ENCODE data around the gene SLC1A1.
"Not testable (repeated sequence)": the region's sequence is repeated elsewhere in the genome, so short reads cannot be mapped to it uniquely, and the experiment has no call there.

SLC1A1 gene

DNA sequence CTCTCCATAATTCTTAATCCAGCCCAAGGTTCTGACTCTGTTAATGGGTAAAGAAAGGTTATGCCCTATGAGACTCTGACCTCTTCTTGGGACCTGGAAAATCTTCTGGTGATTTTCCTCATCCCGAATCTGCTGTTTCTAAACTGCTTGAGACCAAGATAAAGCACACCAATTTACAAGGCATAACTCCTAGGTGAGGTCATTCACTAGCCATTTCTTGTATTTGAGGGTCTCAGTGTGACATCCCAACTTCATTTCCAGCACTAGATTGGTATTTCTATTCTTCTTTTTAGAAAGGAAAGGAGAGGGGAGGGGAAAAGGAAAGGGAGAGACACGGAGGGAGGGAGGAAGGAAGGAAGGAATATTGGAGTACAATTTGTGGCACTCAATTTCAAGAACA lies 51.6 kb downstream of the SLC1A1 start:
- DNase-seq (ENCODE audit: low spot score): no peak

DNA sequence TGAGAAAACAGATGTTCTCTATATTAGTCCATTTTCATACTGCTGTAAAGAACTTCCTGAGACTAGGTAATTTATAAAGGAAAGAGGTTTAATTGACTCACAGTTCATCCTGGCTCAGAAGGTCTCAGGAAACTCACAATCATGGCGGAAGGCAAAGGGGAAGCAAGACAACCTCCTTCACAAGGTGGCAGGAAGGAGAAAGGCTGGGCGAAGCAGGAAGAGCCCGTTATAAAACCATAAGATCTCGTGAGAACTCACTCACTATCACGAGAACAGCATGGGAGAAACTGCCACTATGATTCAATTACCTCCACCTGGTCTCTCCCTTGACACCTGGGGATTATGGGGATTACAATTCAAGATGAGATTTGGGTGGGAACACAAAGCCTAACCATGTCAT lies 54.4 kb downstream of the SLC1A1 start:
- DNase-seq (ENCODE audit: low spot score): not testable (repeated sequence)

DNA sequence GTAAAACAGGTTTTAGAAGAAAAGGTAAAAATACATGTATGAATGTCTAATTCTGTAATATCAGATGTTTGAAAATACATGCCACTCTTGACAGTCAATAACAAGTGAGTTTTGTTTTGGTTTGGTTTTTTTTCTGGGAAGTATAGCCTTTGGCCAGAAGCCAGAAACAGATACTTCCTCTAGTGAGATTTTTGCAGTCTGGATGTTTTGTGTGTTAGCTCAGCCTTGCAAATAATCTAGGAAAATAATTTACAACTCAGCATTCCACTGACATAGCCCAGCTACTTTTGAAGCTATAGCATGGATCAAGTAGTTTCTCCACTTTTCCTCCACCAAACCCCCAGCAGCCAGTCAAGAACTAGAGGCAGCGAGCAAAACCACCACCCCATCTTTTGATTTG lies 56.7 kb downstream of the SLC1A1 start:
- no peak for DNase-seq (ENCODE audit: low spot score)

DNA sequence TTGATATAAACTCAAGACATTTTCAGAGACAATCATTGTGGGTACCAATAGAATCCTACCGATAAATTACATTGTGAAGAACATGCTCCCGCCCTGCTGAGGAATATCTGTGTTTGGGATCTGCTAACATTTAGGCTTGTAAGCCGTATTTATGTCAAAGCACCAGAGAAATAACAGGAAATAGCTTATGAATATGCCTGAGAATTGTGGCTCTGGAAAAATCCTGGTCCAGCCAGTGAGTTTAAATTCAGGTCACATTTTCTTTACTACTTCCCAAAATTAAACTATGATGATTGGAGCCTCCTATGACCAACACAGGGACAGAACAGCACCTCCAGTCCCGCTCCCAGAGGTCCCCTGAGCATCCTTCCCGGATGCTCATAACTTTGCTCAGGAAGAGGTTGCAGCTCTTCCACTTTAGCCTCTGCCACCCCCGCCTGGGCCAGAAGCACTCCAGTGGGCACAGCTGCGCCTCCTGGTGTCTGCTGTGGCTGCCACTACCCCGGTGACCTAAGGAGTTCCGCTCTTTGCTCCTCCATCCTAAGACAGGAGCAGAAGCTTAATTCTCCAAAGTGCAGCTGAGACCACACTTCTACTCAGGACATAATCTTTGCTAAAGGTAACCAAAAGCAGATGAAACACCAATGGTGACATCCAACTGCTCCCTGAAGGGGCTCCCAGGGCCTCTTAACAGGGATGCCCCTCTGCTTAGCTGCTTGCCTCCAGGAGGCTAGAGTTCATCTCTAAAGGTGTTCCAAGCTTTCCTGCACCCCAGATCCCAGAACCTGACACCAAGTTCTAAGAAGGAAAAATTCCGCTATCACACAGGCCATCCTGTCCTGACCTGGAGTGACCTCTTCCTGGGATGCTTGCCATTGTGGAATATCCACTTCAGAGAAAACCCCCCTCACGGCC lies 58.8 kb downstream of the SLC1A1 start:
- DNase-seq (ENCODE audit: low spot score): peak; percentile 69

DNA sequence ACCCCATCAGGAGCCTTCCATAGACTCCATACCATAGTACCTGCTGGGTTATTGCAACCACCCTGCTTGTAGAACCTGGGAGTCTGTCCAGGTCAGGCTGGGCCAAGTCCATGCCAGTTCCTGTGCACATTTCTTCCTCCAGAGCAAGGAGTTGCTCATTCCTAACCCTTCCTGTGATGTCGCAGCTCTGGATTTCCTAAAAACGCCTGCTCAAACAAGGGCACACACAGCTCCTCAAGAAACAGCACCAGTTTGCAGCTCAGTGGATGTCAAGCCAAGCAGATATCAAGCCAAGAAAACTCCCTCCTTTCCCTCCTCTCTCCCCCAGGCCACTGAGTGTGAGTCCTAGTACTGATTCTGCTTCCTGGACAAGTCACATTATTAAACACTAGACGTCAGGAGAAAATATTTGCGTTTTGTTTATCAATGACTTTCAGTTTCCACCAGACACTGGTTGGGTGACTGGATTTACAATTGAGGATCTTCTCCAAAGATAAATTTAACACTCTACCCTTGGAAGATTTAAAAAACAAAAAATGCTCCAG lies 59.6 kb downstream of the SLC1A1 start:
- DNase-seq (ENCODE audit: low spot score): no peak

DNA sequence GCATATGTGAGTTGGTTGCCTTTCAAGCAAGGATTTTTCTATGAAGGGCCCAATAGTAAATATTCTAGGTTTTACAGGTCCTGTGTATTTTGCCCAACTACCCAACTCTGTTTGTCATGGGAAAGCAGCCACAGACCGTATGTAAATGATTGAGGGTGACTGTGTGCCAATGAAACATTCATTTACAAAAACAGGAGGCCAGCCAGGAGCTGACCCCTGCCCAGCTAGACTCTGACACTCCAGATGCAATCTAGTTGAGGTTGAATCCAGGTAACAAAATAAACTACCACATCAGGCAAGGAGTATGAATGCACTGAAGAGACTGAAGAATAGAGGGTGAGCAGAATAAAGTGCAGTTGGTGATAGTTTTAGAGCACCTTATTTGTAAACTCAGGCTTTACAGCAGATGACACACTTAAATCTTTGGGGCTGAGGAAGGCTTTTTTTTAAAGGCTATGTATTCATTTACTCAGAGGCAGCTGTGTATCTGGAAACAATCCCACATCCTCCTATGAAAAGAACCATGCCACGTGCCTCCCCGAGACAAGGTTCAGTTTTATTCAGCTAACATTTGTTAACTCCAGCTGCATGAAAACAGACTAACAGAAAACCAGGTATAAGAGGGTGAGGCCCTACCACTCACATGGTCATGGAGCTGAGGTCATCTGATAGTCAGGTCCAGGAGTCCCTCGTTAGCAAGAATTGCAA lies 60.7 kb downstream of the SLC1A1 start:
- no peak for DNase-seq (ENCODE audit: low spot score)

DNA sequence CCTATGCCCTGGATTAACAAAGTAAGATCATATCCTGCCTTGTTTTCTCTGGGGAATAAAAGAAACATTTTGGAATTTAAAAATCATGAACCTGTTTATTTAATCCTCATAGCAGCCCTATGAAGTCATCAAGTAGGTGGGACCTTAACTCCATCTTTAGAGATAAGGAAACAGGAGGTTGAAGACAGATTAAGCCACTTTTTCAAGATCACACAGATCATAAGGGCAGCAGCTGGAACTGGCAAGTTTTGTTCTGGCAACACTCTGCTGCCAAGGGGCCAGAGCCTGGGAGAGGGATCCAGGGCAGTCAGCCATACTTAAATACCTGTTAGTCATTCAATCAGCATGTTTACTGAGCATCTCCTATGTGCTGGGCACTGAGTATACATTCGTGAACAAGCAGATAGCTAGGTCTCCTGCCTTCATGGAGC lies 63.7 kb downstream of the SLC1A1 start:
- DNase-seq (ENCODE audit: low spot score): no peak

DNA sequence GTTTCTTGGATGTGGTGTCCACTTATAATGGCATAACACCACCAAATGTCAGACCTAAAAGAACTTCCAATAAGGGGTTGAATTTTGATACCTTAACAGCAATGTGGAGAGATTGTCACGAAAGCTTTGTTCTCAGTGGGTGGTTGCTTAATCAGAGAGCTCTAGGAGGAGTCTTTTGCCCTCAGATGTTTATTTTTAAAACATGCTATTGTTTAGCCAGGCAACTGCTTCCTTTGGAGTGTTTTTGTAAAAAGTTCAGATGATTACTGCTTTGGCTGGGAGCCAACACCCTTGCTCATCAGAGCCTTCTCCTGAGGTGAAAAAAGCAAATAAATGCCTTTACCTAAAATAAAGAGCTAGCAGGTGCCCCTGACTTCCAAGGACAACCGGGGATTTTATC lies 65.0 kb downstream of the SLC1A1 start:
- DNase-seq (ENCODE audit: low spot score): no peak

DNA sequence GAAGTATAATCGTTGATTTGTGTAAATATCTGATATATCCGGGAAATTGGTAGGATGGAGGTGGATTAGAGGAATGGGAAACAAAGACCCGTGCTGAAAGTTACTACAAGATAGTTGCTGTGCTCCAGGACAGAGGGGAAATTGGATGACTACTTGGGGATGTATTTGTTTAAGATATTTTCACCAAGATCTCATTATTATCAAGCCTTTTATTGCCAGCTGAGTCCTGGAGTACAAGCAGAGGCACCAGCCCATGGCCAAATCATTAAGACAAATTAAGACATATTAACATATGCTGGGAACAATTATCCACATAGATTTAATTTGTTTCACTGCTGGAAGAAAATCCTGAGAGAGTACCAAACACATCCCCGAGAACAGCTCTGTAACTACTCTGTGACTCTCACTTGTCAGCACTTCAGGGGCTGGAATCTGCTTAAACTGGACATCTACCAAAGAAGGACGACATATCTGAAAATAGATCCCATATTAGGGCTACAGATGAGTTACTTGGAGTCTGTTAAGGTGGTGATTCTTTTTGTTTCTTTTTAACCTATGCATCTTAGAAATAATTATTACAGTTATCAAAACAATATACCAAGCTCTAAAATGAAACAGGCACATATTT lies 68.2 kb downstream of the SLC1A1 start:
- no peak for DNase-seq (ENCODE audit: low spot score)

DNA sequence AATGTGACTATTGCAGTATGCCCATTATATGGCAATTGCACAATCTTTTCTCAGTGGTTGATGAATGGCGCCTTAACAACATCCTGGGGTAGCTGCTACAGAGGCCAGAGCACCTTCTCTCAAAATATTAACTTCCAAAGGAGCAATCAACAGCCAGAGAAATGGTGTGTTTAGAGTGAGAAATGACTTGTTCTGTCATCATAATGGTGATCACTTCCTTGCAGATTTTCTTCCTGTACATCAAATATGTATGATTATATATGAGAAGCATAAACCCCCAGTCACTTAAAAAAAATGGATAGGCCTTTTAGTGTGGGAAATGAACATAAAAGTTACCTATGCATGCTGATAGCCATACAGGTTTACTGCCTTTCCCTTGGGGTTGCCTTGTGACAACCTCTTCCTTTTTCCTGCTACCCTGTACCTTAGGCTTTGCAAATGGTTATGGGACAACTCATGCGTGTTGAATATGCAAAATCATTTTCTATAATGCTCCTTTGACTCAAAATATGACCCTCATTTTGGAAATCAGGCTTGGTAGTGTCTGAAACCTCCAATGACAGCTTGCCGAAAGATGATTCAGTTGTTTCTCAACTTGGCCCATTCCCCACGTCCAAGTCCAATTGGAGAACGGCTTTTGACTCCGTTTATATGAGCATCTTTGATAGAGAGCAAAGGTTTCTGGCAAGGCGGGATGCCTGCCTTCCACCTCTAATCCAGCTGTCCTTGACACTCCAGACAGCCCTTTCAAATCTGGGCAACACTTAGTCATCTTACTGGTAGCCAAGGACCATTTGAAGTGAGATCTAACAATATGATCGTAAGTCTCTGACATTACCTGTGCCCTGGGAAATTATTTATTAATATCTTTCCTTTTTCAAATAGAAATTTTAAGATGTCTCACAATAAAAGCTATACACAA lies 69.3 kb downstream of the SLC1A1 start:
- DNase-seq (ENCODE audit: low spot score): no peak

DNA sequence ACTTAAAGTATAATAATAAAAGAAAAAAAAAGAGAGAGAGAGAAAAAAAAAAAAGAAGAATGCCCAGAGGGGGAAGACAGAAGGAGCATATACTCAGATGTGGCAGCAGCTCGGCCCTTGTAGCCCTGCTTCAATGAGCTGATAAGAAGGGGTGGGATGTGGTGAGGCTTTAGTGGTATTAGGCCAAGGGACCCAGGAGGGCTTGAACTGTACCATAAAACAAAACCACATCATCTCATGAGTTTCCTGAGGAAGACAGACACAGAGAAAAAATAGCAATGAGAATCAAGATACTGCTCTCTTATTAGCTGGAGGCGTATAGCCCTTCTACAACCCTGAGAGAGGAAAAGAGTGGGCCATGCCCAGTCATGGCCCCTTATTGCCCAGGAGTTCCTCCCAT lies 72.8 kb downstream of the SLC1A1 start:
- no peak for DNase-seq (ENCODE audit: low spot score)

DNA sequence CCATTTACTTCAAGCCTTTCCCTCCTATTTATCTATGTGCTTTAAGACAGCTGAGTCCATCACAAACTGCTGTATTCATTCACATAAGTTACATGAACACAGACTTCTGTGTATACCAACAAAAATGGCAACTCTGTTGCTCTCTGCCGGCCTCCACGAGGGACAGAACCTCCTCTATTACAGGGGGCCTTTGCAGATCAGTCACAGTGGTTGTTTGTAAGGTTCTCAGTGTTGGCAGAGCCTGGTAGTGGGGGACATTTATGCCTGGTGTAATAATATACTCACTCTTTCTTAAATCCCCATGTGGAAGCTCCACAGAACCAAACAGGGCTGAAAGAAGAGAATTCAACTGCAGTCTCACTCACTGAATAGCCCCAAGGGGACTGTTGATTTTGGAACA lies 76.5 kb downstream of the SLC1A1 start:
- DNase-seq (ENCODE audit: low spot score): no peak

DNA sequence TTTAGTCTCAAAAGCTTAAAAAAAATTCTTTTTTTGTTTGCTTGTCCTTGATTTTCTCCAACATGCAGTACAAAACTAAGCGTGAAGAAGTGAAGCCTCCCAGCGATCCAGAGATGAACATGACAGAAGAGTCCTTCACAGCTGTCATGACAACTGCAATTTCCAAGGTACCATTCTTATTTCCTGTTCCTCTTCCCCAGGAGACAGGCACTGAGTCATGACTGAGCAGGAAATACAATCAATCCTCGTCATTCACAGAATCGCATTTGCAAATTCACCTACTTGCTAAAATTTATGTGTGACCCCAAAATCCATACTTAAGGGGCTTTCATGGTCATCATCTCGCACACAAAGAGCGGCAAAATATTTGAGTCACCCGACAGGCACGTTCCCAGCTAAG lies 77.3 kb downstream of the SLC1A1 start:
- no peak for DNase-seq (ENCODE audit: low spot score)

DNA sequence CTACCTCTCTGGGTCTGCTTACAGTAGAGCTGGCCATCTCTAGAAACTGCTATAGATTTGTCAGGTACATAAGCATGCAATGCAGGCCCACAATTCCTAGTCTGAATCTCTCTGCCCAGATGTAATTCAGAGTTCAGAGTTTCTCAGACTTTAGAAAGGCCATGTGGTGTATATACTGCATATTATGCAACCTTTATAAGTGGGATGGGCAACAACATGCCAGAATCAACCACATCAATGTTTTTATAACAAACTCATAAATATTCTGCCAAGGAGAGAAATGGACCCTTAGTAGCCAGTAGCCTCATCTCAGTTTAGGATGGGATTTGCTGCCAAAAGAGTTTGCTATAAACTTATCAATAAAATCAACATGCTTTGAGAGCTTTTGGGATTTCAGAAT lies 78.8 kb downstream of the SLC1A1 start:
- no peak for DNase-seq (ENCODE audit: low spot score)

DNA sequence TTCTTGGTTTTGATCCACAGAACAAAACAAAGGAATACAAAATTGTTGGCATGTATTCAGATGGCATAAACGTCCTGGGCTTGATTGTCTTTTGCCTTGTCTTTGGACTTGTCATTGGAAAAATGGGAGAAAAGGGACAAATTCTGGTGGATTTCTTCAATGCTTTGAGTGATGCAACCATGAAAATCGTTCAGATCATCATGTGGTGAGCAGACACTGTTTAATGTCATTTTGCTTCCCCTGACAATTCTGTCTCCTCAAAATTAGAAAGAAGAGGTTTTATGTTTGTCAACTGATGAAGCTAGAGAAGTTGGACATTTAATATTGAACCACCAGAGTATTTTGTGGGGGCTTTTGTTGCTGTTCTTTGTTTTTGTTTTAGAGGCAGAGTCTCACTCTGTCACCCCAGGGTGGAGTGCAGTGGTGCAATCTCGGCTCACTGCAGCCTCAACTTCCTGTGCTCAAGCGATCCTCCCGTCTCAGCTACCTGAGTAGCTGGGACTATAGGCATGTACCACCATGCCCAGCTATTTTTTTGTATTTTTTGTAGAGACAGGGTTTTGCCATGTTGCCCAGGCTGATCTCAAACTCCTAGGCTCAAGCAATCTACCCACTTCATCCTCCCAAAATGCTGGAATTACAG lies 82.0 kb downstream of the SLC1A1 start:
- DNase-seq (ENCODE audit: low spot score): no peak

DNA sequence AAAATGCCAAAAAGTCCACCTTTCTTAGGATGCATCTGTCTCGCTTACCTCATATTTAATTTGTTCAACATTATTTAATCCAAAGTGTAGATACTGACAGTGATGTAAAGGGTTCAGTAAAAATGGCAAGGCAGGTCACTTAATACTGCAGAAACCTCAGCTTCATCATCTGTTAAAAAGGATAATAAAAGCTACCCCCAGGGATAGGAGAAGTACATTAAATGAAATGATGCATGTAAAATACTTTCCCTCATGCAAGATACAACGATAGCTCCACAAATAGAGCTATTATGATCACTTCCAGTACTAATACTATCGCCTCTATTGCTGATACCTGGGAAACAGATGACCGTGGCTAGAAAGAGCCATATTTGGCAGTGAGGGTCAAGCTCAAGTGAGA lies 82.9 kb downstream of the SLC1A1 start:
- DNase-seq (ENCODE audit: low spot score): no peak

DNA sequence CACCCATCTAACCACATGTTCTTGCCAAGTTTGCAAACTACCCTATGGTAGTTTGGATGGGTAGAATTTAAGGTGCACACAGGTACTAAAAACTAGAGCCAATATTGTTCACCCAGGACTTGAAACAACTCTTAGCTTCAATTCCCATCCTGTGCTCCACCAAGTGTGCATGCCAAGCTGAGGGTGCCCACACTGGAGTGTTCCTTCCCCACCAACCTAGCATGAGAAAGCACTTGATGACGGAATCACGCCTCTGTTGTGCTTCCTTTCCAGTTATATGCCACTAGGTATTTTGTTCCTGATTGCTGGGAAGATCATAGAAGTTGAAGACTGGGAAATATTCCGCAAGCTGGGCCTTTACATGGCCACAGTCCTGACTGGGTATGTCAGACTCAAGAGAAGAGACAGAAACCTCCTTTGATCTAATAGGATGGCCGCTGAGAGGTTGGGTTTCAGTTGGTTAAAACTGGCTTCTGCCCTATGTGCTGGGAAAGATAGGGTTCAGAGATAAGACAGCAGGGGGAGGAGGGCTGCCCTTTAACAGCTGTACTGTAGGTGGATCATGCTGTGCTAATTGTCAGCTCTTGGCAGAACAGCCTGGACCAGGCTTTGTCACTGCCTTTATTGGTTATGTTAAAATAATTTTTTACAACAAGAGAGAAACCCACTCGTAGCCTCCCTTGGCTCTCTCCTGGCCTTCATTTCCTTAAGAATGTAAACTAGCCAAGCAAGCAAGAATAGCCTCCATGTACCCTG lies 83.5 kb downstream of the SLC1A1 start:
- no peak for DNase-seq (ENCODE audit: low spot score)

DNA sequence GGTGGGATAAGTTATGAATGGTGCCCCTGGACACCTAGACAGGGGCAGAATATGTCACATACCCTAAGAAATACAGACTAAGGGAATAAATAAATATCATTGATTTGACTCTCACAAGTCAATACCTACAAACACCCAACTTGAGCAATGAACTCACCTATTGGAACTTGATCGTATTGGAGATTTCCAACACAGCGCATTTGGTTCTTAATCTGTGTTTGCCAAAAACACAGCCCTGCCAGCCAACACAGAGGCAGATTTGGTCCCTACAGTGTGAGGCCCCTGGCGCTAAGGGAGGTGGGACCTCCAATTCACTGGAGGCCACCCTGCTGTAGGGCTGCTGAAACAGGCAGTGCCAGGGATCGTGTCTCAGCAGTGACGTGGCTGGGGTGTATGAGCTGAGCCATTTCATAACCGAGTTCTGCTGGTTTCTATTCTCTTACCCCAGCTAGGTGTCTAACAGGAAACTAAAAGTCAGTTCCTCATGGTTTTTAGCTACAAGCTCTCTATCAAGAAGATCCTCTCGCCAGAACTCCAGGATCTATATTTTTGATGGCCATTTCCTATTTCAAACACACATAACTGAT lies 84.5 kb downstream of the SLC1A1 start:
- DNase-seq (ENCODE audit: low spot score): no peak

DNA sequence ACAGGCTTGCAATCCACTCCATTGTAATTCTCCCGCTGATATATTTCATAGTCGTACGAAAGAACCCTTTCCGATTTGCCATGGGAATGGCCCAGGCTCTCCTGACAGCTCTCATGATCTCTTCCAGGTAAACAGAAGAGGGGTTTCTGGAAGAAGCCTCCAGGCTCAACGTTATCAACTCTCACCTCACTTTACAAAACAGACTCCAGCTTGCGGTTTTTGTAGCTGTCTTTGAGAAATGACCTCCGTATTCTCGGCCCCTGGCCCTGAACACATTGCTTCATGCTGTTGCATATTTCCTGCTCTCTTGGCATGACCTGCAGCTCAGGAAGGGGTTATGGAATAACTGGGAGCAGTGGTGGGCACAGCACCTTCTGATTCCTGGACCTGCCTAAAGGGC lies 85.7 kb downstream of the SLC1A1 start:
- DNase-seq (ENCODE audit: low spot score): no peak

DNA sequence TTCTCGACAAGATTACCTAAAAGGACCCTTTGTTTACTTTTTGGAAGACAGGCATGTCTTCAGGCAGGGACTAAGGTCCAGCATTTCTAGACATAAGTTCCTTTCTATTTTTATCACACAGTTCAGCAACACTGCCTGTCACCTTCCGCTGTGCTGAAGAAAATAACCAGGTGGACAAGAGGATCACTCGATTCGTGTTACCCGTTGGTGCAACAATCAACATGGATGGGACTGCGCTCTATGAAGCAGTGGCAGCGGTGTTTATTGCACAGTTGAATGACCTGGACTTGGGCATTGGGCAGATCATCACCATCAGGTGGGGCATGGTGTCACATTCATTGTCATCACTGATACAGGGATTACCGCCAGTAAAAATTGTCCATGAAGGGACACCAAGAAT lies 86.2 kb downstream of the SLC1A1 start:
- DNase-seq (ENCODE audit: low spot score): no peak

All from D341Med (cell line).